ENCODE results near the gene GPR27. TPM values are rescaled to one million over a fixed set of nuclear protein-coding genes. Genes with fewer than 3 reads are reported as not detected.

The GPR27 gene
- total and polyA plus RNA-seq, 2 of the 8 experiments (the other 6 are each of a cell fraction or from before 2014, with no cell fraction given): 11.3 to 12.5 TPM

DNA sequence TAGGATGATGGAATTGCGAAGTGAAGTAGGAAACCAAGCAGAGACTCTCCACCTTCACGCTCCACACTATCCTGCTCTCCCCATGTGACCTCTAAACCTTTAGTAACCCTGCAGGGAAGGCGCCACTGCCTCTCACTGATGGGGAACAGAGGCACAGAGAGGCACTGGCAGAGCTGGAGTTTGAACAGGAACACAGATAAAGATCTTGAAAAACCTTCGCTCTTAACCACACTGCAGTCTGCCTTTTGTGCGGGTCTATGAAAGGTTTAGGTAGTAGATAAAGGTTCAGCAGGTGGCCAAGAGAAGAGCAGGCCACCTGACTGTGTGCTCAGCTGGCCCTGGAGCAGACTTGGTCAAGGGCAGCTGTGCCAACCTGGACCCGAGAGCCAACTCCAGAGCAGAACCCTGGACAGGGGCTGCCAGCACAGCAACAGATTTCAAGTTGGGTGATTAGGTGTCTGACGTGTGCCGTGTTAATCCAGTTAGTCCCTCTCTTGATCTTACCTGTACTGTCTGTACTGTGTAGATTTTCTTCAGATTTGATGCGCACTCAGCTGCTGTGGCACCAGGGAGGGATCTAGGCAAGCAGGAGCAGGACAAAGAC lies 43.6 kb upstream of the GPR27 start (continued):
- TF ChIP-seq, protein P1, sequence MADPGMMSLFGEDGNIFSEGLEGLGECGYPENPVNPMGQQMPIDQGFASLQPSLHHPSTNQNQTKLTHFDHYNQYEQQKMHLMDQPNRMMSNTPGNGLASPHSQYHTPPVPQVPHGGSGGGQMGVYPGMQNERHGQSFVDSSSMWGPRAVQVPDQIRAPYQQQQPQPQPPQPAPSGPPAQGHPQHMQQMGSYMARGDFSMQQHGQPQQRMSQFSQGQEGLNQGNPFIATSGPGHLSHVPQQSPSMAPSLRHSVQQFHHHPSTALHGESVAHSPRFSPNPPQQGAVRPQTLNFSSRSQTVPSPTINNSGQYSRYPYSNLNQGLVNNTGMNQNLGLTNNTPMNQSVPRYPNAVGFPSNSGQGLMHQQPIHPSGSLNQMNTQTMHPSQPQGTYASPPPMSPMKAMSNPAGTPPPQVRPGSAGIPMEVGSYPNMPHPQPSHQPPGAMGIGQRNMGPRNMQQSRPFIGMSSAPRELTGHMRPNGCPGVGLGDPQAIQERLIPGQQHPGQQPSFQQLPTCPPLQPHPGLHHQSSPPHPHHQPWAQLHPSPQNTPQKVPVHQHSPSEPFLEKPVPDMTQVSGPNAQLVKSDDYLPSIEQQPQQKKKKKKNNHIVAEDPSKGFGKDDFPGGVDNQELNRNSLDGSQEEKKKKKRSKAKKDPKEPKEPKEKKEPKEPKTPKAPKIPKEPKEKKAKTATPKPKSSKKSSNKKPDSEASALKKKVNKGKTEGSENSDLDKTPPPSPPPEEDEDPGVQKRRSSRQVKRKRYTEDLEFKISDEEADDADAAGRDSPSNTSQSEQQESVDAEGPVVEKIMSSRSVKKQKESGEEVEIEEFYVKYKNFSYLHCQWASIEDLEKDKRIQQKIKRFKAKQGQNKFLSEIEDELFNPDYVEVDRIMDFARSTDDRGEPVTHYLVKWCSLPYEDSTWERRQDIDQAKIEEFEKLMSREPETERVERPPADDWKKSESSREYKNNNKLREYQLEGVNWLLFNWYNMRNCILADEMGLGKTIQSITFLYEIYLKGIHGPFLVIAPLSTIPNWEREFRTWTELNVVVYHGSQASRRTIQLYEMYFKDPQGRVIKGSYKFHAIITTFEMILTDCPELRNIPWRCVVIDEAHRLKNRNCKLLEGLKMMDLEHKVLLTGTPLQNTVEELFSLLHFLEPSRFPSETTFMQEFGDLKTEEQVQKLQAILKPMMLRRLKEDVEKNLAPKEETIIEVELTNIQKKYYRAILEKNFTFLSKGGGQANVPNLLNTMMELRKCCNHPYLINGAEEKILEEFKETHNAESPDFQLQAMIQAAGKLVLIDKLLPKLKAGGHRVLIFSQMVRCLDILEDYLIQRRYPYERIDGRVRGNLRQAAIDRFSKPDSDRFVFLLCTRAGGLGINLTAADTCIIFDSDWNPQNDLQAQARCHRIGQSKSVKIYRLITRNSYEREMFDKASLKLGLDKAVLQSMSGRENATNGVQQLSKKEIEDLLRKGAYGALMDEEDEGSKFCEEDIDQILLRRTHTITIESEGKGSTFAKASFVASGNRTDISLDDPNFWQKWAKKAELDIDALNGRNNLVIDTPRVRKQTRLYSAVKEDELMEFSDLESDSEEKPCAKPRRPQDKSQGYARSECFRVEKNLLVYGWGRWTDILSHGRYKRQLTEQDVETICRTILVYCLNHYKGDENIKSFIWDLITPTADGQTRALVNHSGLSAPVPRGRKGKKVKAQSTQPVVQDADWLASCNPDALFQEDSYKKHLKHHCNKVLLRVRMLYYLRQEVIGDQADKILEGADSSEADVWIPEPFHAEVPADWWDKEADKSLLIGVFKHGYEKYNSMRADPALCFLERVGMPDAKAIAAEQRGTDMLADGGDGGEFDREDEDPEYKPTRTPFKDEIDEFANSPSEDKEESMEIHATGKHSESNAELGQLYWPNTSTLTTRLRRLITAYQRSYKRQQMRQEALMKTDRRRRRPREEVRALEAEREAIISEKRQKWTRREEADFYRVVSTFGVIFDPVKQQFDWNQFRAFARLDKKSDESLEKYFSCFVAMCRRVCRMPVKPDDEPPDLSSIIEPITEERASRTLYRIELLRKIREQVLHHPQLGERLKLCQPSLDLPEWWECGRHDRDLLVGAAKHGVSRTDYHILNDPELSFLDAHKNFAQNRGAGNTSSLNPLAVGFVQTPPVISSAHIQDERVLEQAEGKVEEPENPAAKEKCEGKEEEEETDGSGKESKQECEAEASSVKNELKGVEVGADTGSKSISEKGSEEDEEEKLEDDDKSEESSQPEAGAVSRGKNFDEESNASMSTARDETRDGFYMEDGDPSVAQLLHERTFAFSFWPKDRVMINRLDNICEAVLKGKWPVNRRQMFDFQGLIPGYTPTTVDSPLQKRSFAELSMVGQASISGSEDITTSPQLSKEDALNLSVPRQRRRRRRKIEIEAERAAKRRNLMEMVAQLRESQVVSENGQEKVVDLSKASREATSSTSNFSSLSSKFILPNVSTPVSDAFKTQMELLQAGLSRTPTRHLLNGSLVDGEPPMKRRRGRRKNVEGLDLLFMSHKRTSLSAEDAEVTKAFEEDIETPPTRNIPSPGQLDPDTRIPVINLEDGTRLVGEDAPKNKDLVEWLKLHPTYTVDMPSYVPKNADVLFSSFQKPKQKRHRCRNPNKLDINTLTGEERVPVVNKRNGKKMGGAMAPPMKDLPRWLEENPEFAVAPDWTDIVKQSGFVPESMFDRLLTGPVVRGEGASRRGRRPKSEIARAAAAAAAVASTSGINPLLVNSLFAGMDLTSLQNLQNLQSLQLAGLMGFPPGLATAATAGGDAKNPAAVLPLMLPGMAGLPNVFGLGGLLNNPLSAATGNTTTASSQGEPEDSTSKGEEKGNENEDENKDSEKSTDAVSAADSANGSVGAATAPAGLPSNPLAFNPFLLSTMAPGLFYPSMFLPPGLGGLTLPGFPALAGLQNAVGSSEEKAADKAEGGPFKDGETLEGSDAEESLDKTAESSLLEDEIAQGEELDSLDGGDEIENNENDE (IDR thresholded peaks at IDR 0.05; ENCODE audit: insufficient replicate concordance, low read length): no peak
- TF ChIP-seq RBBP5 (IDR thresholded peaks at IDR 0.05; ENCODE audit: borderline replicate concordance, low read depth, low read length) (no peak), SP1 (IDR thresholded peaks at IDR 0.05; ENCODE audit: low read depth, low read length) (no peak), TCF12 (IDR thresholded peaks at IDR 0.05; ENCODE audit: low read depth, low read length) (no peak), RNF2 (IDR thresholded peaks at IDR 0.05; ENCODE audit: borderline replicate concordance, low read depth, low read length, missing control alignments, poor library complexity, severe bottlenecking) (no peak), POU5F1 (IDR thresholded peaks at IDR 0.05; ENCODE audit: low read depth, low read length) (no peak), KDM1A (IDR thresholded peaks at IDR 0.05; ENCODE audit: borderline replicate concordance, low read length) (no peak)
- TF ChIP-seq, protein P2, sequence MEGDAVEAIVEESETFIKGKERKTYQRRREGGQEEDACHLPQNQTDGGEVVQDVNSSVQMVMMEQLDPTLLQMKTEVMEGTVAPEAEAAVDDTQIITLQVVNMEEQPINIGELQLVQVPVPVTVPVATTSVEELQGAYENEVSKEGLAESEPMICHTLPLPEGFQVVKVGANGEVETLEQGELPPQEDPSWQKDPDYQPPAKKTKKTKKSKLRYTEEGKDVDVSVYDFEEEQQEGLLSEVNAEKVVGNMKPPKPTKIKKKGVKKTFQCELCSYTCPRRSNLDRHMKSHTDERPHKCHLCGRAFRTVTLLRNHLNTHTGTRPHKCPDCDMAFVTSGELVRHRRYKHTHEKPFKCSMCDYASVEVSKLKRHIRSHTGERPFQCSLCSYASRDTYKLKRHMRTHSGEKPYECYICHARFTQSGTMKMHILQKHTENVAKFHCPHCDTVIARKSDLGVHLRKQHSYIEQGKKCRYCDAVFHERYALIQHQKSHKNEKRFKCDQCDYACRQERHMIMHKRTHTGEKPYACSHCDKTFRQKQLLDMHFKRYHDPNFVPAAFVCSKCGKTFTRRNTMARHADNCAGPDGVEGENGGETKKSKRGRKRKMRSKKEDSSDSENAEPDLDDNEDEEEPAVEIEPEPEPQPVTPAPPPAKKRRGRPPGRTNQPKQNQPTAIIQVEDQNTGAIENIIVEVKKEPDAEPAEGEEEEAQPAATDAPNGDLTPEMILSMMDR (IDR thresholded peaks at IDR 0.05; ENCODE audit: control extremely low read depth in 1 of 3, insufficient read depth in 1 of 3, low read depth in 1 of 3, low read length in 3 of 3): no peak

All from H1 (cell line).